VCaP (cell line): ENCODE data around the gene KCTD14.

Experiments used
- H3K27ac ChIP-seq: fragments of 450-650 bp; 2 replicates; pipeline ENCODE4 v1.5.1; 2017
- TF ChIP-seq, protein P1 (sequence below): fragments of 450-650 bp; conservative IDR thresholded peaks from 2 replicates; pipeline ENCODE4 v1.5.1; 2017; ENCODE audit warnings: mild to moderate bottlenecking, moderate library complexity

Gene KCTD14

GRCh38 chr11:78022397-78023396 lies at the start of gene KCTD14:
KCTD14 (minus strand) TSS chr11:78023276; CDS start chr11:78023249, 27 bp downstream.
- TF ChIP-seq, protein P1, sequence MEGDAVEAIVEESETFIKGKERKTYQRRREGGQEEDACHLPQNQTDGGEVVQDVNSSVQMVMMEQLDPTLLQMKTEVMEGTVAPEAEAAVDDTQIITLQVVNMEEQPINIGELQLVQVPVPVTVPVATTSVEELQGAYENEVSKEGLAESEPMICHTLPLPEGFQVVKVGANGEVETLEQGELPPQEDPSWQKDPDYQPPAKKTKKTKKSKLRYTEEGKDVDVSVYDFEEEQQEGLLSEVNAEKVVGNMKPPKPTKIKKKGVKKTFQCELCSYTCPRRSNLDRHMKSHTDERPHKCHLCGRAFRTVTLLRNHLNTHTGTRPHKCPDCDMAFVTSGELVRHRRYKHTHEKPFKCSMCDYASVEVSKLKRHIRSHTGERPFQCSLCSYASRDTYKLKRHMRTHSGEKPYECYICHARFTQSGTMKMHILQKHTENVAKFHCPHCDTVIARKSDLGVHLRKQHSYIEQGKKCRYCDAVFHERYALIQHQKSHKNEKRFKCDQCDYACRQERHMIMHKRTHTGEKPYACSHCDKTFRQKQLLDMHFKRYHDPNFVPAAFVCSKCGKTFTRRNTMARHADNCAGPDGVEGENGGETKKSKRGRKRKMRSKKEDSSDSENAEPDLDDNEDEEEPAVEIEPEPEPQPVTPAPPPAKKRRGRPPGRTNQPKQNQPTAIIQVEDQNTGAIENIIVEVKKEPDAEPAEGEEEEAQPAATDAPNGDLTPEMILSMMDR, result no peak
- peak within 1 kb of the TSS; percentile 60; the same call in 1 of the 2 replicates for H3K27ac ChIP-seq

GRCh38 chr11:78072455-78072854 lies 49.4 kb upstream of the KCTD14 start:
- TF ChIP-seq, protein P1, result no peak
- no peak overlapping the region for H3K27ac ChIP-seq

GRCh38 chr11:78071717-78072116 lies 48.6 kb upstream of the KCTD14 start:
- no peak overlapping the region for H3K27ac ChIP-seq
- TF ChIP-seq, protein P1, result no peak

- TF ChIP-seq, protein P1, result no peak
- no peak overlapping the region for H3K27ac ChIP-seq
These were observed 47.5 kb upstream of the KCTD14 start for GRCh38 chr11:78070621-78071020.

GRCh38 chr11:78069465-78069864 lies 46.4 kb upstream of the KCTD14 start:
- no peak overlapping the region; the same call in 1 of the 2 replicates for H3K27ac ChIP-seq
- TF ChIP-seq, protein P1, result no peak

DNA sequence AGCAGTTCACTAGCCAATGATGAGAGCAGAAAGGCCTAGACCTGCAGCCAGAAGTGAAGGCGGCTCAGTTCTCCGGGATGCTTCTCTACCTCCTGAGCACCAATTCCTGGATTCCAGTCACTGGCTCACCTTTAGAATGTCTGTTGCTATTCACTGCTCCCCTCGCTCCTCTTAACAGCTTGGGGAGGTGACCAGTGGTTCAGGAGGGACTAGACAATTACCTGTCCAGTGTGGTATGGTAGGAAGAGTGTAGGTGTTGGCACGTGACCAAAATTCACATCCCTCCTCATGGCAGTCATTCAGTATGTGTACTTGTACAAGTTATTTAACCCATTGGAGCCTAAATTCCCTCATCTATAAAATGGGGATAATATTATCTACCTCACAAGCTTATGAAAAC lies 44.6 kb upstream of the KCTD14 start:
- no peak overlapping the region for H3K27ac ChIP-seq

GRCh38 chr11:78066471-78066870 lies 43.4 kb upstream of the KCTD14 start:
- H3K27ac ChIP-seq, result no peak overlapping the region
- TF ChIP-seq, protein P1, result no peak

More for the DNA sequence above, 44.6 kb upstream of the KCTD14 start:
- TF ChIP-seq, protein P1, result no peak
